ENCODE results near the gene SPATA2L.

The SPATA2L gene

DNA sequence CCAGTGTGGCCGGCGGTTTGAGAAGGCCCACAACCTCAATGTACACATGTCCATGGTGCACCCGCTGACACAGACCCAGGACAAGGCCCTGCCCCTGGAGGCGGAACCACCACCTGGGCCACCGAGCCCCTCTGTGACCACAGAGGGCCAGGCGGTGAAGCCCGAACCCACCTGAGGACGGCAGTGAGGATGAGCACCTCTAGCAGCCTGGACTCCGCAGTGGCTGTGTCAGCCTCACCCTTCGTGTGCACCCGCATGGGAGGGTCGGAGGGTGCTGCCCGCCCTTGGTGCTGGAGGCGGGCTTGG is 36.5 kb upstream of the SPATA2L start:
- Histone ChIP-seq H3K27me3 (ENCODE audit: insufficient read depth, low read length) (no peaks in the 10 kb centered on the region), H3K27ac (ENCODE audit: low read depth, low read length) (no peak overlapping the region), H3K36me3 (ENCODE audit: insufficient read depth, low read length) (peaks cover 98% of the 10 kb centered on the region), H3K4me1 (ENCODE audit: insufficient read depth, low read length) (no peaks in the 10 kb centered on the region), H3K9ac (ENCODE audit: low read depth, low read length) (no peak overlapping the region), H3K4me3 (ENCODE audit: low read length) (no peak overlapping the region), H3K9me3 (ENCODE audit: insufficient read depth, low read depth, low read length) (no peaks in the 10 kb centered on the region)
- 96% methylated on average over 14 of the region's 14 CpGs for WGBS

DNA sequence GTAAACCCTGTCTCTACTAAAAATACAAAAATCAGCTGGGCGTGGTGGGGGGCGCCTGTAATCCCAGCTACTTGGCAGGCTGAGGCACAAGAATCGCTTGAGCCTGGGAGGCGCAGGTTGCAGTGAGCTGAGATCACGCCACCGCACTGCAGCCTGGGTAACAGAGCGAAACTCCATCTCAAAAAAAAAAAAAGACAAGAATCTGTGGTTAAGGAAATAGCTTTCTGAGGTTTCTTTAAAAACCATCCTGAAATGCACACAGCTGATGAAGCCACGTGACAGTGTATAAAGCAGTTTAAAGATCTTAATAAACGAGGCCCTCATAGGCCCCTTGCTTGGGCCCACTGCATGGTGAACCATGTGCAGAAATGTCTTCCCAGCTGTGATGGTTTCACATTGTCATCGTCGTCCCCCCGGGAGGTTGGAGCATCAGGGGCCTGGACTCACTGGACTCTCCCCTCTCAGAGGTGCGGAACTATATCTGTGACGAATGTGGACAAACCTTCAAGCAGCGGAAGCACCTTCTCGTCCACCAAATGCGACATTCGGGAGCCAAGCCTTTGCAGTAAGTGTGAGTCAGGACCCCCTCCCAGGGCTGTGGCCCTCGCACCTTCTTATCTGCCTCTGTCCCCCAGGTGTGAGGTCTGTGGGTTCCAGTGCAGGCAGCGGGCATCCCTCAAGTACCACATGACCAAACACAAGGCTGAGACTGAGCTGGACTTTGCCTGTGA is 36.0 kb upstream of the SPATA2L start:
- no peaks in the 10 kb centered on the region for H3K9me3 ChIP-seq (ENCODE audit: insufficient read depth, low read depth, low read length)
- no peak overlapping the region for H3K4me3 ChIP-seq (ENCODE audit: low read length)
- 95% methylated on average over 19 of the region's 20 CpGs for WGBS
- no peak overlapping the region for H3K27ac ChIP-seq (ENCODE audit: low read depth, low read length)
- H3K36me3 ChIP-seq (ENCODE audit: insufficient read depth, low read length), result peaks cover 94% of the 10 kb centered on the region
- H3K9ac ChIP-seq (ENCODE audit: low read depth, low read length), result no peak overlapping the region
- H3K4me1 ChIP-seq (ENCODE audit: insufficient read depth, low read length), result no peaks in the 10 kb centered on the region
- no peaks in the 10 kb centered on the region for H3K27me3 ChIP-seq (ENCODE audit: insufficient read depth, low read length)

DNA sequence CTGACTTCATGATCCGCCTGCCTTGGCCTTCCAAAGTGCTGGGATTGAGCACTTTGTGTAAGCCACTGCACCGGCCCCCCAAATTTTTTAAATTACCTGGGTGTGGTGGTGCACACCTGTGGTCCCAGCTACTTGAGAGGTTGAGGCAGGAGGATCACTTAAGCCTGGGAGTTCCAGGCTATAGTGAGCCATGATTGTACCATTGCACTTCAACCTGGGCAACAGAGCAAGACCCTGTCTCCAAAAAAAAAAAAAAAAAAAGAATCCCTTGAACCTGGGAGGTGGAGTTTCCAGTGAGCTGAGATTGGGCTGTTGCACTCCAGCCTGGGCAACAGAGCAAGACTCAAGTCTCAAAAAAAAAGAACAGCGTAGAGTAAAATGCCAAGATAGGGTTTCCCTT is 35.0 kb upstream of the SPATA2L start:
- no peak overlapping the region for H3K27ac ChIP-seq (ENCODE audit: low read depth, low read length)
- no peak overlapping the region for H3K4me3 ChIP-seq (ENCODE audit: low read length)
- no peaks in the 10 kb centered on the region for H3K27me3 ChIP-seq (ENCODE audit: insufficient read depth, low read length)
- peaks cover 85% of the 10 kb centered on the region for H3K36me3 ChIP-seq (ENCODE audit: insufficient read depth, low read length)
- 95% methylated on average over 3 of the region's 3 CpGs for WGBS
- no peaks in the 10 kb centered on the region for H3K9me3 ChIP-seq (ENCODE audit: insufficient read depth, low read depth, low read length)
- no peaks in the 10 kb centered on the region for H3K4me1 ChIP-seq (ENCODE audit: insufficient read depth, low read length)
- H3K9ac ChIP-seq (ENCODE audit: low read depth, low read length), result no peak overlapping the region

DNA sequence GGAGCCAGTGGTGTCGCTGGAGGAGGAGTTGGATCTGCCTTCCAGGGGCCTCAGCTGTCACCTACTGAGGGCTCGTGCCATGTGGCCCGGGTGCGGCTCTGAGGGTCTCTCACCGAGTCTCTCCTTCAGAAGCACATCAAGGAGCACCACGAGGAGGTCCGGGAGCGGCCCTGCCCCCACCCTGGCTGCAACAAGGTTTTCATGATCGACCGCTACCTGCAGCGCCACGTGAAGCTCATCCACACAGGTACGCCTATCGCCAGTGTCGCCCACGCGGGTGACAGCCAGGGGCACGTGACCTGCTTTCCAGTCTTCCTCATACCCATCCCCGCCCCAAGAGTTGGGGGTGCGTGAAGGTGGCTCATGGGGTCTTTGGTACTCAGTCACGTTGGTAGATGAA is 32.3 kb upstream of the SPATA2L start:
- Histone ChIP-seq H3K4me1 (ENCODE audit: insufficient read depth, low read length) (no peaks in the 10 kb centered on the region), H3K36me3 (ENCODE audit: insufficient read depth, low read length) (peaks cover 72% of the 10 kb centered on the region), H3K27ac (ENCODE audit: low read depth, low read length) (no peak overlapping the region), H3K9ac (ENCODE audit: low read depth, low read length) (no peak overlapping the region), H3K4me3 (ENCODE audit: low read length) (no peak overlapping the region), H3K27me3 (ENCODE audit: insufficient read depth, low read length) (no peaks in the 10 kb centered on the region), H3K9me3 (ENCODE audit: insufficient read depth, low read depth, low read length) (no peaks in the 10 kb centered on the region)
- WGBS, result 90% methylated on average over 21 of the region's 21 CpGs

DNA sequence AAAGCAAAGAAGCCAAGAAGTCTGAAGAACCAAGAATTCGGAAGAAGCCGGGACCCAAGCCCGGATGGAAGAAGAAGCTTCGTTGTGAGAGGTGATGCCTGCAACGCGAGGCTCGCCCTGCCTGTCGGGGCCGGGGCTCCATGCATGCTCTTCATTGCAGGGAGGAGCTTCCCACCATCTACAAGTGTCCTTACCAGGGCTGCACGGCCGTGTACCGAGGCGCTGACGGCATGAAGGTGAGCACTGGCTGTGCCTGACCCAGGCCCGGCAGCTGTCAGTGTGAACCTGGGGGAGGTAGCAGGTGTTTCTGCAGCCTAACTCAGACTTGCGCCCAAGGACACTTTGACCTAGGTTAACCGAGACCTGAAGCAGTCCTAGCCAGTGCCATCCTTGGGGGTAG is 31.8 kb upstream of the SPATA2L start:
- WGBS, result 97% methylated on average over 17 of the region's 17 CpGs
- H3K36me3 ChIP-seq (ENCODE audit: insufficient read depth, low read length), result peaks cover 68% of the 10 kb centered on the region
- no peak overlapping the region for H3K4me3 ChIP-seq (ENCODE audit: low read length)
- no peaks in the 10 kb centered on the region for H3K4me1 ChIP-seq (ENCODE audit: insufficient read depth, low read length)
- no peak overlapping the region for H3K9ac ChIP-seq (ENCODE audit: low read depth, low read length)
- H3K27me3 ChIP-seq (ENCODE audit: insufficient read depth, low read length), result no peaks in the 10 kb centered on the region
- H3K9me3 ChIP-seq (ENCODE audit: insufficient read depth, low read depth, low read length), result no peaks in the 10 kb centered on the region
- H3K27ac ChIP-seq (ENCODE audit: low read depth, low read length), result no peak overlapping the region

DNA sequence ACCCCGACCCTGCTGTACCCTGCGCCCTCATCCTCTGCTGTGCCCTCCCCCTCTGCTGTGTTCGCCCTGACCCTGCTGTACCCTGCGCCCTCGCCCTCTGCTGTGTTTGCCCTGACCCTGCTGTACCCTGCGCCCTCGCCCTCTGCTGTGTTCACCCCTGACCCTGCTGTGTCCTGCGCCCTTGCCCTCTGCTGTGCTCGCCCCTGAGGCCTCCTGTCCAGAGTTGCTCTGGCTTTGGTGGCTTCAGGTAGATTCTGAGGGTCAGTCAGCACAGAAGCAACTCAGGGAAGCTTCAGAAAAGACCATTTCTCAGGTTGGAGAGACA is 31.4 kb upstream of the SPATA2L start:
- no peak overlapping the region for H3K27ac ChIP-seq (ENCODE audit: low read depth, low read length)
- 93% methylated on average over 9 of the region's 9 CpGs for WGBS
- H3K9me3 ChIP-seq (ENCODE audit: insufficient read depth, low read depth, low read length), result no peaks in the 10 kb centered on the region
- peaks cover 64% of the 10 kb centered on the region for H3K36me3 ChIP-seq (ENCODE audit: insufficient read depth, low read length)
- H3K4me1 ChIP-seq (ENCODE audit: insufficient read depth, low read length), result no peaks in the 10 kb centered on the region
- no peak overlapping the region for H3K4me3 ChIP-seq (ENCODE audit: low read length)
- H3K9ac ChIP-seq (ENCODE audit: low read depth, low read length), result no peak overlapping the region
- H3K27me3 ChIP-seq (ENCODE audit: insufficient read depth, low read length), result no peaks in the 10 kb centered on the region

DNA sequence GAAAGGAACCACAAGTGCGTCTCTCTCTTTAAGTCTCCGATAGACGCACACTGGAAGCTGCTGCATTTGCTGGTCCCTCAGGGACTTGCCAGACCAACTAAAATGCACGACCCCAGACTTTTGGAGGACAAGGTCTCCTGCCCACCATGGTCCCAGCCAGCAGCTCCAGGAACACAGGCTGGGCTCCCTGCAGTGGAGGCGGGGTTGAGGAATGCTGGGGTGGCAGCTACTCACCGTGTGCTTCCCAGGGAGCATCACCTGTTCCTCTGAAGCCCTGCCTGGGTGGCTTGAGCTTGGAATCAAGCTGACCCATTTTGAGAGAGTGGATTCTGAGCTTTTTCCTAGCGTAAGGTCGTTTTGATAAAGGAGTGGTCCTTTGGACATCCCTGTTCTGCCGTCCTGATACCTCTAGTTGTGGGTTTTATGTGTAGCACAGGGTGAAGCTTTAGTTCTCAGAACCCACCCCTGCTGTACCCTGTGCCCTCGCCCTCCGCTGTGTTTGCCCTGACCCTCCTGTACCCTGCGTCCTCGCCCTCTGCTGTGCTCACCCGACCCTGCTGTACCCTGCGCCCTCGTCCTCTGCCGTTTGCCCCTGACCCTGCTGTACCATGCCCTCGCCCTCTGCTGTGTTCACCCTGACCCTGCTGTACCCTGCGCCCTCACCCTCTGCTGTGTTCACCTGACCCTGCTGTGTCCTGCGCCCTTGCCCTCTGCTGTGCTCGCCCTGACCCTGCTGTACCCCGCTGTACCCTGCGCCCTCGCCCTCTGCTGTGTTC is 30.8 kb upstream of the SPATA2L start:
- Histone ChIP-seq H3K4me1 (ENCODE audit: insufficient read depth, low read length) (no peaks in the 10 kb centered on the region), H3K27ac (ENCODE audit: low read depth, low read length) (no peak overlapping the region), H3K9me3 (ENCODE audit: insufficient read depth, low read depth, low read length) (no peaks in the 10 kb centered on the region), H3K9ac (ENCODE audit: low read depth, low read length) (no peak overlapping the region), H3K36me3 (ENCODE audit: insufficient read depth, low read length) (peaks cover 63% of the 10 kb centered on the region), H3K4me3 (ENCODE audit: low read length) (no peak overlapping the region), H3K27me3 (ENCODE audit: insufficient read depth, low read length) (no peaks in the 10 kb centered on the region)
- WGBS, result 89% methylated on average over 24 of the region's 24 CpGs

DNA sequence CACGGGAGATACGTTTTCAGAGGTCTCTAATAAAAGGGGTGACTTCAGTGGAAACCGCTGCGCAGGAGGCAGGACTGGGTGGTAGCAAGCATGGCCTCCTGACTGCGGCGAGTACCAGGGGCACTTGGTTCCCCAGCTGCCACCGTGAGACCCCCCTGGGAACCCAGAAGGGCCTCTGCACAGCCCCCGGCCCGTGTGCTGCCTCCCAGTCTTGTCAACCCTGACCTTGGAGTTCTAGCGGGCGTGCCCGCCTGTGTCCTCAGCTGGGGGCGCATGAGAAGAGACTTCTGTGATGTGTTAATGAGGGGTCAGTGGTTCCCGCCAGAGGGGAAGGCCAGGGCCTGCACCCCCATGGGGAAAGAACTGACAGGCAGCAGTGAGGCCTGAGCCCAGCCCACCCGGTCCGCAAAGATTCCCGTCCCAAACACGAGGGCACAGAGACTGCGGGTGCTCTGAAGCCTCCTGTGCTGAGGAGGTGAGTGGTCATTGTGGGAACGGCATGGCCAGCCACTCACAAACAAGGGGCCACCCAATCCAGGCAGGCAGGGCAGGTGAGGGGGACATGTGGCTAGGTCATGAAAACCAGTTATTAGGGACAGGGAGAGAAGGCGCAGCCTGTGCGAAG is 29.2 kb upstream of the SPATA2L start:
- 76% methylated on average over 21 of the region's 22 CpGs for WGBS
- Histone ChIP-seq H3K27ac (ENCODE audit: low read depth, low read length) (peak overlapping the region; percentile 57; the same call in 1 of the 2 replicates), H3K27me3 (ENCODE audit: insufficient read depth, low read length) (no peaks in the 10 kb centered on the region), H3K4me1 (ENCODE audit: insufficient read depth, low read length) (no peaks in the 10 kb centered on the region), H3K9ac (ENCODE audit: low read depth, low read length) (no peak overlapping the region), H3K4me3 (ENCODE audit: low read length) (no peak overlapping the region), H3K36me3 (ENCODE audit: insufficient read depth, low read length) (peaks cover 51% of the 10 kb centered on the region), H3K9me3 (ENCODE audit: insufficient read depth, low read depth, low read length) (no peaks in the 10 kb centered on the region)

DNA sequence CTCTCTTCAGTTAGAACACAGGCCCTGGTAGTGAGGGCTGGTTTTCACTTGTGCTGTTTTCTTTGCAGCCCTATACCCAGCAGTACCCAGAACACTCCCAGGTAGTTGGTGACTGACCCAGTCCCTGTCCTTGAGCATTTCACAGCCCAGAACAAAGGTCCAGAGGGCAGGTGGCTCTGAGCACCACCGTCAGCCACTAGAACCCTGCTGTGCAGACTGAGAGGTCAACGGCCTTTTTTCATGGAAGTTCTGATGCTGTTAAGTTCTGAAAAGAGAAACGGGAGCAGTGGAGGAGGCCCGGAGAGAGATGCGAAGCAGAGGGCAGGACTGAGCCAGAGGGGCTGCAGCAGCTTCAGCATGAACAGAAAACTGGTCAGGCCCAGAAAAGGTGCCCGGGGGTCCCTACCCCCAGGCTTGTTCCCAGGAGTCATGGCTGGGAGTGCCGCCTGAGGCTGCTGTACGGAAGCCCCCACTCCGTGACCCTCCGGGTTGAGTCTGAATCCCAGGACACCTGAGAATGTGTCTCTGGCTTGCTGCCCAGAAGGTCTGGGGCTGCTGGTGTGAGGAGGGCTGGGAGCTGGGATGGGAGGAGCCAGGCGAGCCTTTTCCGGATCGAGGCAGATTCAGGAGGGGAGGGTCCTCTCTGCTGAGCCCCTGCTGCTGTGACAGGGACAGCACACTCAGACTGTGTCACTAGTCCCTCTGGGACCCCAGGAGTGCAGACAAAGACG is 28.5 kb upstream of the SPATA2L start:
- WGBS, result 47% methylated on average over 14 of the region's 14 CpGs
- H3K27me3 ChIP-seq (ENCODE audit: insufficient read depth, low read length), result no peaks in the 10 kb centered on the region
- no peak overlapping the region for H3K9ac ChIP-seq (ENCODE audit: low read depth, low read length)

DNA sequence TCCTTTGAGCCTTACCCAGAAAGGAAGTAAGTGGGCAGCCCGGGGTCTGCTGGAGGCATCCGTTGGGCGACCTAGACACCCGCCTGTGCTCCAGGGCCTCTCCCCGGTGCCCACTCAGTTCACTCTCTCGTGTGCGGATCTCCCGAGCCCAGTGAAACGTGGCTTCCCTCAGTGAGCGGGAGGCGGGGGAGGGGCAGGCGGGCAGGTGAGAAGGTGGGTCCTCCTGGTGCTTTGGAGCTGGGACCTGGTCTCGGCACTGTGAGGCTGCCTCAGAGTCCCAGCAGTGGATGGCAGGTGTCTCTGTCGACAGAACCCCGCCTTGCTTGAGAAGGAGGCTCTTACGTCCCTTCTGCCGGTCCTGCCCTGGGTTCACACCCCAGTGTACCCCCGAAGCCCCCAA is 27.8 kb upstream of the SPATA2L start:
- H3K27me3 ChIP-seq (ENCODE audit: insufficient read depth, low read length), result no peaks in the 10 kb centered on the region
- WGBS, result 91% methylated on average over 18 of the region's 18 CpGs
- peaks cover 40% of the 10 kb centered on the region for H3K36me3 ChIP-seq (ENCODE audit: insufficient read depth, low read length)
- no peaks in the 10 kb centered on the region for H3K4me1 ChIP-seq (ENCODE audit: insufficient read depth, low read length)
- H3K27ac ChIP-seq (ENCODE audit: low read depth, low read length), result no peak overlapping the region
- no peak overlapping the region for H3K4me3 ChIP-seq (ENCODE audit: low read length)
- H3K9me3 ChIP-seq (ENCODE audit: insufficient read depth, low read depth, low read length), result no peaks in the 10 kb centered on the region
- no peak overlapping the region; the same call in 1 of the 2 replicates for H3K9ac ChIP-seq (ENCODE audit: low read depth, low read length)

More for the DNA sequence above, 28.5 kb upstream of the SPATA2L start:
- no peak overlapping the region for H3K4me3 ChIP-seq (ENCODE audit: low read length)
- no peaks in the 10 kb centered on the region for H3K4me1 ChIP-seq (ENCODE audit: insufficient read depth, low read length)
- peak overlapping the region; percentile 57; the same call in 1 of the 2 replicates for H3K27ac ChIP-seq (ENCODE audit: low read depth, low read length)
- H3K36me3 ChIP-seq (ENCODE audit: insufficient read depth, low read length), result peaks cover 44% of the 10 kb centered on the region
- no peaks in the 10 kb centered on the region for H3K9me3 ChIP-seq (ENCODE audit: insufficient read depth, low read depth, low read length)
